Prostate gland (tissue), 2 donors: ENCODE measurements around the gene C17orf67.

Experiments used
- CTCF ChIP-seq, 4 experiments: fragments of 200-600 bp in 2 of 4; fragments of 450-650 bp in 2 of 4; sonication (generic) in 2 of 4; IDR thresholded peaks; 1 replicate in 3 of 4; 2 replicates in 1 of 4; pipeline ENCODE4 v1.5.1; 2016 to 2019; ENCODE audit warnings: antibody characterized with exemption in 4 of 4, mild to moderate bottlenecking in 2 of 4, moderate library complexity in 2 of 4
- POLR2AphosphoS5 ChIP-seq: sonication (generic); formaldehyde crosslinking; IDR thresholded peaks from one replicate; pipeline ENCODE4 v1.6.1; 2017; ENCODE audit warnings: antibody characterized with exemption

DNA sequence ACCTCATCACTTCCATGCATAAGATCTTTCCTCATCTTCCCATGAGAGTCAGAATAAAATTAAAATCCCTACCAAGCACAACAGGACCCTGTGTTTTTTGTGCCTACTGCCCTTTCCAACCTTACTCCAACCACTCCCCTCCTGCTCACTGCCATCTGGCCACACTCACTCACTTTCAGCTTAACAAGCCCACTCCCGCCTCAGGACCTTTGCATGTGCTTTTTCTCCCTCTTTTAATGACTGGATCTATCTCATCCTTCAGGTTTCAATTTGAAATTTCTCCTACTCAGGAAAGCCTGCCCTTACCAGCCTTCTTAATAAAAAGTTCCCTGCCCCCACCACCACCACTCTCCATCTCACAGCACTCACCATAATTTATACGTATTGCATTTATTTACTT lies 14.7 kb downstream of the C17orf67 start:
- TF ChIP-seq POLR2AphosphoS5 (no peak), CTCF (IDR thresholded peaks at IDR 0.05) (no peak)
